Endothelial cell (in vitro differentiated cells): ENCODE measurements around the gene NR3C1. TPM values are rescaled to one million over a fixed set of nuclear protein-coding genes. Genes with fewer than 3 reads are reported as not detected.

Experiments used
- DNase-seq: peaks from one replicate; pipeline ENCODE4 v3.0.0; 2021; ENCODE audit warnings: low spot score
- H3K27ac Mint-ChIP-seq: one replicate; pipeline ENCODE4 v1.8.0; 2021; ENCODE audit warnings: mixed read lengths, inconsistent platforms; ENCODE audit not compliant: unreplicated experiment
- H3K27me3 Mint-ChIP-seq: one replicate; pipeline ENCODE4 v1.8.0; 2021; ENCODE audit warnings: mild to moderate bottlenecking, moderate library complexity, mixed read lengths, inconsistent platforms; ENCODE audit not compliant: unreplicated experiment
- H3K36me3 Mint-ChIP-seq: one replicate; pipeline ENCODE4 v1.8.0; 2021; ENCODE audit warnings: mild to moderate bottlenecking, low read depth, mixed read lengths, inconsistent platforms; ENCODE audit not compliant: unreplicated experiment
- H3K4me1 Mint-ChIP-seq: one replicate; pipeline ENCODE4 v1.8.0; 2021; ENCODE audit warnings: mild to moderate bottlenecking, mixed read lengths, inconsistent platforms; ENCODE audit not compliant: unreplicated experiment
- H3K4me3 Mint-ChIP-seq: one replicate; pipeline ENCODE4 v1.8.0; 2021; ENCODE audit warnings: mild to moderate bottlenecking, mixed read lengths, inconsistent platforms; ENCODE audit not compliant: unreplicated experiment
- H3K9me3 Mint-ChIP-seq: one replicate; pipeline ENCODE4 v1.8.0; 2021; ENCODE audit warnings: mixed read lengths, inconsistent platforms; ENCODE audit not compliant: unreplicated experiment
- CTCF ChIP-seq: fragments of 200-600 bp; sonication (generic); IDR thresholded peaks from one replicate; pipeline ENCODE4 v1.5.0; 2021; ENCODE audit warnings: antibody characterized with exemption; ENCODE audit not compliant: unreplicated experiment
- total RNA-seq: library from RNA; stranded (reverse); fragmentation: NEBNext Ultra II Directional; extraction: Animal tissue kit (Norgen Biotek cat#: 25700); gene quantifications from one replicate; pipeline ENCODE4 v1.2.1, GENCODE V29; 2021; ENCODE audit not compliant: unreplicated experiment

Gene NR3C1
- total RNA-seq, 1 donor from 2014 or later, result 9.9 TPM

GRCh38 chr5:143352691-143353090 lies 50.8 kb downstream of the NR3C1 start:
- DNase-seq, result no peak
- H3K4me1 Mint-ChIP-seq, result no peaks in the 10 kb centered on the region
- no peaks in the 10 kb centered on the region for H3K9me3 Mint-ChIP-seq
- no peak for TF ChIP-seq CTCF
- no peak overlapping the region for H3K4me3 Mint-ChIP-seq
- no peaks in the 10 kb centered on the region for H3K36me3 Mint-ChIP-seq
- no peaks in the 10 kb centered on the region for H3K27me3 Mint-ChIP-seq
- no peak overlapping the region for H3K27ac Mint-ChIP-seq

GRCh38 chr5:143350751-143351602 lies 52.5 kb downstream of the NR3C1 start:
- no peak for DNase-seq
- Mint-ChIP-seq H3K4me3 (no peak overlapping the region), H3K4me1 (no peaks in the 10 kb centered on the region), H3K9me3 (no peaks in the 10 kb centered on the region), H3K36me3 (no peaks in the 10 kb centered on the region), H3K27me3 (no peaks in the 10 kb centered on the region), H3K27ac (no peak overlapping the region)
- TF ChIP-seq CTCF, result no peak

- TF ChIP-seq CTCF, result no peak
- Mint-ChIP-seq H3K27ac (no peak overlapping the region), H3K4me1 (no peaks in the 10 kb centered on the region), H3K9me3 (no peaks in the 10 kb centered on the region), H3K27me3 (no peaks in the 10 kb centered on the region), H3K36me3 (no peaks in the 10 kb centered on the region), H3K4me3 (no peak overlapping the region)
- DNase-seq, result no peak
These were observed 53.1 kb downstream of the NR3C1 start for GRCh38 chr5:143350341-143350740.

GRCh38 chr5:143349177-143349576 lies 54.3 kb downstream of the NR3C1 start:
- H3K9me3 Mint-ChIP-seq, result no peaks in the 10 kb centered on the region
- no peaks in the 10 kb centered on the region for H3K27me3 Mint-ChIP-seq
- no peaks in the 10 kb centered on the region for H3K36me3 Mint-ChIP-seq
- H3K4me3 Mint-ChIP-seq, result no peak overlapping the region
- no peak overlapping the region for H3K27ac Mint-ChIP-seq
- TF ChIP-seq CTCF, result no peak
- no peak for DNase-seq
- H3K4me1 Mint-ChIP-seq, result no peaks in the 10 kb centered on the region

GRCh38 chr5:143347698-143348344 lies 55.7 kb downstream of the NR3C1 start:
- H3K27me3 Mint-ChIP-seq, result no peaks in the 10 kb centered on the region
- no peaks in the 10 kb centered on the region for H3K36me3 Mint-ChIP-seq
- no peaks in the 10 kb centered on the region for H3K4me1 Mint-ChIP-seq
- TF ChIP-seq CTCF, result no peak
- no peak overlapping the region for H3K27ac Mint-ChIP-seq
- H3K9me3 Mint-ChIP-seq, result no peaks in the 10 kb centered on the region
- DNase-seq, result no peak
- no peak overlapping the region for H3K4me3 Mint-ChIP-seq
